Retinal pigment epithelial cell (primary cell): ENCODE measurements around the gene ALKAL2.

Experiments
- DNase-seq: peaks from one replicate; pipeline ENCODE4 v3.0.0-alpha.2; 2010; ENCODE audit warnings: low read depth
- H3K4me3 ChIP-seq: 2 replicates; pipeline ENCODE4 v1.5.1; 2011; ENCODE audit warnings: mild to moderate bottlenecking, low read length, control low read depth, moderate library complexity
- CTCF ChIP-seq: conservative IDR thresholded peaks from 2 replicates; pipeline ENCODE4 v1.5.1; 2011; ENCODE audit warnings: low read depth, low read length, control low read depth, inconsistent platforms

The ALKAL2 gene

DNA sequence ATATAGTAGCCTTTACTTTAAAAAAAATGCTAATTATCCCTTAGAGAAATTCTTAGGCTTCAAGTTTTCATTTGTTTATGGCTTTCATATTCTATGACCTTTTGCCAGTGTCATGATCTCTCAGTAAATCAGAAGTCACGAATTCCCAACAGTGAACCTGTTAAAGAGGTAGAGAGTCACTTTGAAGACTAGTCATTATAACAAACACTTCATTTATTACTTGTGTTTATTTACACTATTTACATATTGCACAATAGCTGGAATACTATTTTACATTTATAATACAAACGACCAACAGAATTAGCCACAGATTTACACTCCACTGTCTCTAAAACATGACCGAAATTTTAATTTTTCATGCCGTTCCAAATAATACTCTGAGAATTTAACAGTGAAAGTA is 8.5 kb downstream of the ALKAL2 start:
- no peak for DNase-seq
- H3K4me3 ChIP-seq, result no peak overlapping the region
- TF ChIP-seq CTCF, result no peak

GRCh38 chr2:278927-279320 is 9.0 kb downstream of the ALKAL2 start:
- DNase-seq, result no peak
- TF ChIP-seq CTCF, result no peak
- H3K4me3 ChIP-seq, result no peak overlapping the region

DNA sequence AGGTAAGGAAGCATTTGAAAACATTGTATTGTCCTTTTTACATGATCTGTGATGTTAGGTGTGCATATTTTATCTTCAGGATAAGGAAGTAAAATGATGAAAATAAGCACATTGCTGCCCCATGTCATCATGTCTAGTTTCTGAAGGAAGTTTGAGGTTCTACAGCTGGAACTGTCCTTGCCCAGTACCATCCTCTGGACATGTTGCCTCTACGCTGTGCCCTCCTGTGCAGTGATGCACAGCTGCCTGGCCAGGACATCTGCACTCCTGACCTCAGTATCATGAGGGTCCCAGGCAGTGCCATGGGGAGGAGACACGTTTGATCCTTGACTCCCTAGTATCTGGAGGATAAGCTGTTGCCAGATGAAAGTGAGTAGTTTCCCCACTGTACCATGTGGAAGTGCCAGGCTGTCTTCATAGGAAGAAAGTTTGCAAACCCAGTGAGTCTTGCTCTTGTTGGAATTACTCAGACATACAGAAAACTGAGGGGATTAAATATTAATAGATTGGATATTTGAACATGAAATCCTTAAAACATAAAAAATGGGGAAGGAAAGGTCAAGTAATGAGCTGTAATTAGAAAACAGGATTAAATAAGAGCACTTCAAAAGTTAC is 9.5 kb downstream of the ALKAL2 start:
- no peak for TF ChIP-seq CTCF
- H3K4me3 ChIP-seq, result no peak overlapping the region
- no peak for DNase-seq

DNA sequence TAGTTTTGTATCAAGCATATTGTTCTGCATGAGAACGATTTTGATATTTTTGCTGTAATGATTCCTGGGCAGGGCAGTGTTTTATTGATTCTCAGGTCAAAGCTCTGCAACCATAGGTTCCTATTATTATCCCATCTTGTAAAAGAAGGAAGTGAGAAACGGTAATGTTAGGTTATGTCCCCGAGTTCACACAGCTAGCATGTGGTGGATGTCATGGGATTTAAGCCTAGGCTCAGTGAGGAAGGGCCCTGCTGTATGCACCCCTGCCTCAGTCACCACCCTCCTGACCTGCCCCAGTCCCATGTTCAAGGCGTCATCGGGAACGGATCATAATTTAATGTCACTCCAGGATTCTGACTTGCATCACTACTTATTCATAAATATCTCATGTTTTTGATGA is 12.4 kb downstream of the ALKAL2 start:
- H3K4me3 ChIP-seq, result no peak overlapping the region
- no peak for TF ChIP-seq CTCF
- DNase-seq, result no peak

DNA sequence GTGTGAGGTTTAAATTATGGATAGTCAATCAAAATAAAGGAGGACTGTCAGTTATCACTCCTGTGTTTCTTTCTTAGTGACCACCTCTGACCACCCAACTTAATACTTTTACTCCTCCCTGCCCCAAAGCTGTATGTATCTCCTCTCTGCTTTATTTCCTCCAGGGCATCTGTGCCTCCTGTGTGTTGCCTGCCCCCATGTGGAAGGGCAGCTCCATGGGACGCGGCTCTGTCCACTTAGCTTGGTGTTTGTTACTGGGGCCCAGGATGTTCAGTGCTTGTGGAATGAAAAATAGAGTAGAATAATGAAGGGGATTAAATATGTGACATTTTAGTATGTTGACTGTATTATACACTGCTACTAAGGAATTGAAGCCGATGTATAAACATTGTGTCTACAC is 13.4 kb downstream of the ALKAL2 start:
- DNase-seq, result no peak
- no peak for TF ChIP-seq CTCF

DNA sequence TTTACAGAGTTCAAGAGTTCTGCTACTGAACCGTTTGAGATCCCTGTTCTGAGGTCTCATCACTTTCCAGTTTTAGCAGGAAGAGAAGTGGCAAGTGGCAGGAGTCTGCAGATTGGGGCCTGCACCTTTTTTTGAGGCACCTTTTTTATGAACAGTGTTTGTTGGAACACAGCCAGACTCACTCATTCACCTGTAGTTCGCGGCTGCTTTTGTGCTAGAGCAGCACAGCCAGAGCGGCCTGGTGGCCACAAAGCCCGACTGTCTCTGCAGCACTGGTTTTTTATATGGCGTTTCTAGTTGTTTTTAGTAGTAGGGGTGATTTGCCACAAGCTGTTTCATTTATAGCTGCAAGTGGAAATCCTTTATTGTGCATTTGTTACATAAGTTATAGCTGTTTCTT is 14.6 kb downstream of the ALKAL2 start:
- TF ChIP-seq CTCF, result no peak
- H3K4me3 ChIP-seq, result no peak overlapping the region
- no peak for DNase-seq

More for the DNA sequence above, 13.4 kb downstream of the ALKAL2 start:
- no peak overlapping the region for H3K4me3 ChIP-seq

DNA sequence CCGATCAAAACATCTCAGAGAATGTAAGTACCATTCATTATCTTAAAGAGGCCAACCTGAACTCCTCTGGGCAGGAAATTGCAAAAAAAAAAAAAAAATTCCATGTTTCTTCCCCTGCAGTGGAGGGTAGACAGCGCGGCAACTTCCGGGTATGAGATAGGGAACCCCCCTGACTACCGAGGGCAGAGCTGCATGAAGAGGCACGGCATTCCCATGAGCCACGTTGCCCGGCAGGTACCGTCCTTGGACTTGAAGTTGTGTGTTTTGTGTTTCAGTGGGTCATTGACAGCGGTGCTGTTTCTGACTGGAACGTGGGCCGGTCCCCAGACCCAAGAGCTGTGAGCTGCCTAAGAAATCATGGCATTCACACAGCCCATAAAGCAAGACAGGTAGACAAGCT is 16.0 kb downstream of the ALKAL2 start:
- H3K4me3 ChIP-seq, result no peak overlapping the region
- TF ChIP-seq CTCF, result no peak
- no peak for DNase-seq
